ENCODE results near the gene SCN10A. TPM values are rescaled to one million over a fixed set of nuclear protein-coding genes. Genes with fewer than 3 reads are reported as not detected.

The SCN10A gene
- total and polyA plus RNA-seq, 2 of the 13 experiments (the other 11 are each of a cell fraction or from before 2014, with no cell fraction given): not detected

DNA sequence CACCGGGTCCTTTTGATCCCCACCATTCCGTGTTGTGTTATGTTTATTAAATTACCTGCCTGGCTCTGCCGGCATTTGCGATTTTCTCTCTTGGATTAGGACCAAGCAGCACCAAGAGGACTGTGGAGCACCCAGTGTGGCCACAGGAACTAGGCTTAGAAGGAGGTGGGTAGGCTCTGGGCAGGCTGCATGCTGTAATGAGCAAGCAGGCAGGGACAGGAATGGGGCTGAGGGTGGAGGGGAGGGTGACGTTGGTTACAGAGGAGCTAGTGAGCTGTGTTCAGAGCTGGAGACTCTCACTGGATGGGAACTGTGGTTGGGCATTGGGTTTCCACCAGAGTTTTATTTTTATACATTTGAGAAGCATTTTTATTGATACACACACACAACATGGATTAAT lies 158.6 kb downstream of the SCN10A start:
- H3K27me3 ChIP-seq (ENCODE audit: control insufficient read depth in 1 of 2, insufficient read depth in 2 of 2, low read length in 2 of 2): peaks cover 0 to 21% of the 10 kb centered on the region in 2 experiments; a peak in 3 of 5 replicates
- no peak overlapping the region for H2AFZ ChIP-seq (ENCODE audit: low read length)
- no peaks in the 10 kb centered on the region for H4K20me1 ChIP-seq (ENCODE audit: insufficient read depth, low read length)
- no peaks in the 10 kb centered on the region; the same call in 1 of the 2 replicates for H3K4me1 ChIP-seq (ENCODE audit: insufficient read depth, low read length)
- H3K79me2 ChIP-seq (ENCODE audit: insufficient read depth, low read length): no peaks in the 10 kb centered on the region
- BruUV-seq (replicated peaks): no TSS peak
- WGBS (ENCODE audit: low lambda C conversion rate): 2% methylated on average over 5 of the region's 5 CpGs
- DNase-seq (ENCODE audit: low spot score): no peak
- no peak overlapping the region for H3K9ac ChIP-seq (ENCODE audit: insufficient read depth, low read depth, low read length)
- in situ Hi-C loops (cut with HindIII; ENCODE audit: extremely low pct_ligation_motif_present, low pct_unique_long_range_greater_than_20kb) (no loop called here), intact Hi-C loops (cut with micrococcal nuclease; ENCODE audit: unreplicated experiment) (loop anchor here (10.0 kb wide), 1 partner anchor 1163 kb away; no protein-coding TSS in a partner anchor)
- ChIA-PET CTCF (ENCODE audit: low intra/inter-chr PET ratio, low total read pairs) (no interaction called here), POLR2A (no interaction called here)
- FAIRE-seq: no peak
- TF ChIP-seq ZNF782 (CRISPR knock-in tag; IDR thresholded peaks at IDR 0.05; ENCODE audit: borderline replicate concordance): no peak
- TF ChIP-seq ZFP37 (CRISPR knock-in tag; IDR thresholded peaks at IDR 0.05; ENCODE audit: borderline replicate concordance): no peak
- TF ChIP-seq PCBP1 (IDR thresholded peaks at IDR 0.05; ENCODE audit: borderline replicate concordance, low read depth, low read length): no peak
- TF ChIP-seq WIZ (CRISPR knock-in tag; IDR thresholded peaks at IDR 0.05): no peak
- no peak for TF ChIP-seq PITX1 (CRISPR knock-in tag; IDR thresholded peaks at IDR 0.05)
- no peak for TF ChIP-seq ONECUT2 (CRISPR knock-in tag; IDR thresholded peaks at IDR 0.05)
- TF ChIP-seq, protein P1, sequence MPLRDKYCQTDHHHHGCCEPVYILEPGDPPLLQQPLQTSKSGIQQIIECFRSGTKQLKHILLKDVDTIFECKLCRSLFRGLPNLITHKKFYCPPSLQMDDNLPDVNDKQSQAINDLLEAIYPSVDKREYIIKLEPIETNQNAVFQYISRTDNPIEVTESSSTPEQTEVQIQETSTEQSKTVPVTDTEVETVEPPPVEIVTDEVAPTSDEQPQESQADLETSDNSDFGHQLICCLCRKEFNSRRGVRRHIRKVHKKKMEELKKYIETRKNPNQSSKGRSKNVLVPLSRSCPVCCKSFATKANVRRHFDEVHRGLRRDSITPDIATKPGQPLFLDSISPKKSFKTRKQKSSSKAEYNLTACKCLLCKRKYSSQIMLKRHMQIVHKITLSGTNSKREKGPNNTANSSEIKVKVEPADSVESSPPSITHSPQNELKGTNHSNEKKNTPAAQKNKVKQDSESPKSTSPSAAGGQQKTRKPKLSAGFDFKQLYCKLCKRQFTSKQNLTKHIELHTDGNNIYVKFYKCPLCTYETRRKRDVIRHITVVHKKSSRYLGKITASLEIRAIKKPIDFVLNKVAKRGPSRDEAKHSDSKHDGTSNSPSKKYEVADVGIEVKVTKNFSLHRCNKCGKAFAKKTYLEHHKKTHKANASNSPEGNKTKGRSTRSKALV (CRISPR knock-in tag; IDR thresholded peaks at IDR 0.05): no peak
- TF ChIP-seq TSC22D2 (CRISPR knock-in tag; IDR thresholded peaks at IDR 0.05; ENCODE audit: borderline replicate concordance): no peak
- TF ChIP-seq, protein P2, sequence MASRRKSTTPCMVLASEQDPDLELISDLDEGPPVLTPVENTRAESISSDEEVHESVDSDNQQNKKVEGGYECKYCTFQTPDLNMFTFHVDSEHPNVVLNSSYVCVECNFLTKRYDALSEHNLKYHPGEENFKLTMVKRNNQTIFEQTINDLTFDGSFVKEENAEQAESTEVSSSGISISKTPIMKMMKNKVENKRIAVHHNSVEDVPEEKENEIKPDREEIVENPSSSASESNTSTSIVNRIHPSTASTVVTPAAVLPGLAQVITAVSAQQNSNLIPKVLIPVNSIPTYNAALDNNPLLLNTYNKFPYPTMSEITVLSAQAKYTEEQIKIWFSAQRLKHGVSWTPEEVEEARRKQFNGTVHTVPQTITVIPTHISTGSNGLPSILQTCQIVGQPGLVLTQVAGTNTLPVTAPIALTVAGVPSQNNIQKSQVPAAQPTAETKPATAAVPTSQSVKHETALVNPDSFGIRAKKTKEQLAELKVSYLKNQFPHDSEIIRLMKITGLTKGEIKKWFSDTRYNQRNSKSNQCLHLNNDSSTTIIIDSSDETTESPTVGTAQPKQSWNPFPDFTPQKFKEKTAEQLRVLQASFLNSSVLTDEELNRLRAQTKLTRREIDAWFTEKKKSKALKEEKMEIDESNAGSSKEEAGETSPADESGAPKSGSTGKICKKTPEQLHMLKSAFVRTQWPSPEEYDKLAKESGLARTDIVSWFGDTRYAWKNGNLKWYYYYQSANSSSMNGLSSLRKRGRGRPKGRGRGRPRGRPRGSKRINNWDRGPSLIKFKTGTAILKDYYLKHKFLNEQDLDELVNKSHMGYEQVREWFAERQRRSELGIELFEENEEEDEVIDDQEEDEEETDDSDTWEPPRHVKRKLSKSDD (CRISPR knock-in tag; IDR thresholded peaks at IDR 0.05; ENCODE audit: low read depth): no peak
- TF ChIP-seq MAFK (conservative IDR thresholded peaks at IDR 0.05 in 1 of 2, IDR thresholded peaks at IDR 0.05 in 1 of 2; ENCODE audit: low read length in 2 of 2): no peak
- TF ChIP-seq, protein P3, sequence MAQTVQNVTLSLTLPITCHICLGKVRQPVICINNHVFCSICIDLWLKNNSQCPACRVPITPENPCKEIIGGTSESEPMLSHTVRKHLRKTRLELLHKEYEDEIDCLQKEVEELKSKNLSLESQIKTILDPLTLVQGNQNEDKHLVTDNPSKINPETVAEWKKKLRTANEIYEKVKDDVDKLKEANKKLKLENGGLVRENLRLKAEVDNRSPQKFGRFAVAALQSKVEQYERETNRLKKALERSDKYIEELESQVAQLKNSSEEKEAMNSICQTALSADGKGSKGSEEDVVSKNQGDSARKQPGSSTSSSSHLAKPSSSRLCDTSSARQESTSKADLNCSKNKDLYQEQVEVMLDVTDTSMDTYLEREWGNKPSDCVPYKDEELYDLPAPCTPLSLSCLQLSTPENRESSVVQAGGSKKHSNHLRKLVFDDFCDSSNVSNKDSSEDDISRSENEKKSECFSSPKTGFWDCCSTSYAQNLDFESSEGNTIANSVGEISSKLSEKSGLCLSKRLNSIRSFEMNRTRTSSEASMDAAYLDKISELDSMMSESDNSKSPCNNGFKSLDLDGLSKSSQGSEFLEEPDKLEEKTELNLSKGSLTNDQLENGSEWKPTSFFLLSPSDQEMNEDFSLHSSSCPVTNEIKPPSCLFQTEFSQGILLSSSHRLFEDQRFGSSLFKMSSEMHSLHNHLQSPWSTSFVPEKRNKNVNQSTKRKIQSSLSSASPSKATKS (CRISPR knock-in tag; IDR thresholded peaks at IDR 0.05): no peak
- no peak for TF ChIP-seq GABPA (IDR thresholded peaks at IDR 0.05; ENCODE audit: low read depth, low read length)
- no peak for TF ChIP-seq GABPA (CRISPR knock-in tag; IDR thresholded peaks at IDR 0.05; ENCODE audit: low read depth)
- no peak for TF ChIP-seq FIP1L1 (IDR thresholded peaks at IDR 0.05; ENCODE audit: borderline replicate concordance, insufficient read depth, low read depth, low read length)
- no peak for TF ChIP-seq ZNF629 (CRISPR knock-in tag; conservative IDR thresholded peaks at IDR 0.05)
- H3K9me3 ChIP-seq (ENCODE audit: low read length): peaks cover 4% of the 10 kb centered on the region; the same call in 1 of the 2 replicates
- no peak overlapping the region for H3K4me3 ChIP-seq (replicated peaks in 1 of 3; ENCODE audit: insufficient read depth in 1 of 3, low read depth in 2 of 3, low read length in 3 of 3)
- H3K36me3 ChIP-seq (replicated peaks in 1 of 2; ENCODE audit: control insufficient read depth in 1 of 2, insufficient read depth in 2 of 2, low read length in 2 of 2): no peaks in the 10 kb centered on the region
- H3K4me2 ChIP-seq (ENCODE audit: low read depth, low read length): no peak overlapping the region
- no peak overlapping the region for H3K27ac ChIP-seq (ENCODE audit: extremely low read length, insufficient read depth, low read length)
- ATAC-seq: no peak

Measured in HepG2 (cell line).